Activated T-helper 17 cell treated with anti-CD3 and anti-CD28 coated beads, Interleukin-2, amount 50 U/mL, for 72 hours (primary cell): ENCODE measurements around the gene ZCCHC24. TPM values are rescaled to one million over a fixed set of nuclear protein-coding genes. Genes with fewer than 3 reads are reported as not detected.
A peak's percentile ranks its signal among the peaks of the same experiment; 100 is the strongest.

Experiments used
- ATAC-seq: fragments of 150-1000 bp; cut with Tn5 transposase; replicated peaks from 2 replicates; pipeline ENCODE4 v1.10.0; 2021; ENCODE audit warnings: mild to moderate bottlenecking, moderate library complexity
- H3K27ac Mint-ChIP-seq: one replicate; pipeline ENCODE4 v1.8.0; 2022; ENCODE audit warnings: mixed read lengths
- H3K27me3 Mint-ChIP-seq: one replicate; pipeline ENCODE4 v1.8.0; 2022; ENCODE audit warnings: mixed read lengths
- H3K36me3 Mint-ChIP-seq: one replicate; pipeline ENCODE4 v1.8.0; 2022; ENCODE audit warnings: low read depth, mild to moderate bottlenecking, mixed read lengths
- H3K4me1 Mint-ChIP-seq: one replicate; pipeline ENCODE4 v1.8.0; 2022; ENCODE audit warnings: mixed read lengths
- H3K4me3 Mint-ChIP-seq: one replicate; pipeline ENCODE4 v1.8.0; 2022; ENCODE audit warnings: mild to moderate bottlenecking, mixed read lengths
- H3K9me3 Mint-ChIP-seq: one replicate; pipeline ENCODE4 v1.8.0; 2022; ENCODE audit warnings: mixed read lengths
- total RNA-seq, 2 donors: library from RNA; stranded (reverse); gene quantifications; one replicate each; pipeline ENCODE4 v1.2.3, GENCODE V29; 2022

Gene ZCCHC24
- 1 to 10 TPM; 1.3 to 2.6 TPM for total RNA-seq

GRCh38 chr10:79445161-79445976 lies at the start of gene ZCCHC24:
Gene ZCCHC24, minus strand, starts transcription at chr10:79445624. Its CDS starts 184 bp downstream, at chr10:79445440.
- Mint-ChIP-seq H3K27me3 (no peaks in the 10 kb centered on the region), H3K36me3 (no peaks in the 10 kb centered on the region), H3K9me3 (no peaks in the 10 kb centered on the region), H3K27ac (no peak within 1 kb of the TSS), H3K4me3 (peak within 1 kb of the TSS; percentile 84), H3K4me1 (peaks cover 19% of the 10 kb centered on the region)
- ATAC-seq, result peak; percentile 97

DNA sequence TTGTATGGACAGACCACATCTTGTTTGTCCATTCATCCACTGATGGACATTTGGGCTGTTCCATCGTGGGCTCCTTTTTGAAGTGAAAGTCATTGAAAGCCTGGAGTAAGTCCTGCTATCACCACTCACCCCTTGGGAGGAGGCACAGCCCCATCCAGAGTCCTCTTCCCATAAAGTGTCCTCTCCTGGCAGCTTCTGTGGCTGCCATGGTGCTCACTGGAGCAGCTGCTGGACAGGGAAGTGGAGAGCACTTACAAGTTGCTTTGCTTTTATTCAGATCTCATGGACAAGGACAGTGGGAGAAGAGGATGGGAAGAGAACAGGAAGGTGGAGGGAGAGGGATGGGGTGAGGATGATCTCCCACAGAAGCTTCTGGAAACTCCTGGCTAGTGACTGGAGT lies 48.4 kb upstream of the ZCCHC24 start:
- peaks cover 21% of the 10 kb centered on the region for H3K27me3 Mint-ChIP-seq
- no peaks in the 10 kb centered on the region for H3K36me3 Mint-ChIP-seq
- ATAC-seq, result no peak
- H3K9me3 Mint-ChIP-seq, result no peaks in the 10 kb centered on the region
- no peak overlapping the region for H3K27ac Mint-ChIP-seq
- H3K4me1 Mint-ChIP-seq, result no peaks in the 10 kb centered on the region
- no peak overlapping the region for H3K4me3 Mint-ChIP-seq

- Mint-ChIP-seq H3K36me3 (no peaks in the 10 kb centered on the region), H3K4me3 (no peak overlapping the region), H3K27me3 (peaks cover 14% of the 10 kb centered on the region), H3K4me1 (no peaks in the 10 kb centered on the region), H3K27ac (no peak overlapping the region), H3K9me3 (no peaks in the 10 kb centered on the region)
- ATAC-seq, result no peak
Measured at GRCh38 chr10:79492839-79493238, 47.4 kb upstream of the ZCCHC24 start.

DNA sequence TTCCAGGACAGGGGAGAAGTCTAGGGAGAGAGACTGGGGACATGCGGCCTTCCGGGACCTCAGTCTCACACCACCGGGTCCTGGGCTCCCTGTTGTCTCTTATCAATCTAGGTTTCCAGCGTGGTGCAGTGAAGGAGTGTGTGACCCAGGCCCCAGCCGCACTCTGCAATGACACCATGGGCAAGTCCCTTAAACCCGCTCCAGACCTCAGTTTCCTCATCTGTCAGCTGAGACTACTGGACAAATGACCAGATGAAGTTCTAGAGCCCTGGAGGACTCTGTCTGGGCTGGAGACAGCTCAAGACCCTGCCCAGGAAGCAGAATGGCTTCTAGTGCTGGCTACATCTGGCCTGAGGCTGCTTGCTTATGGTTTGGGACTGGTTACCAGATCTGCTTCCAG lies 46.8 kb upstream of the ZCCHC24 start:
- Mint-ChIP-seq H3K4me3 (no peak overlapping the region), H3K36me3 (no peaks in the 10 kb centered on the region), H3K9me3 (no peaks in the 10 kb centered on the region), H3K27ac (no peak overlapping the region), H3K4me1 (no peaks in the 10 kb centered on the region), H3K27me3 (peaks cover 9% of the 10 kb centered on the region)
- ATAC-seq, result no peak

GRCh38 chr10:79491143-79491835 lies 45.9 kb upstream of the ZCCHC24 start:
- peak overlapping the region; percentile 50 for H3K27ac Mint-ChIP-seq
- peaks cover 8% of the 10 kb centered on the region for H3K27me3 Mint-ChIP-seq
- ATAC-seq, result no peak
- H3K36me3 Mint-ChIP-seq, result no peaks in the 10 kb centered on the region
- H3K9me3 Mint-ChIP-seq, result no peaks in the 10 kb centered on the region
- no peak overlapping the region for H3K4me3 Mint-ChIP-seq
- H3K4me1 Mint-ChIP-seq, result no peaks in the 10 kb centered on the region

GRCh38 chr10:79490400-79491142 lies 45.1 kb upstream of the ZCCHC24 start:
- H3K4me3 Mint-ChIP-seq, result no peak overlapping the region
- no peaks in the 10 kb centered on the region for H3K9me3 Mint-ChIP-seq
- H3K4me1 Mint-ChIP-seq, result no peaks in the 10 kb centered on the region
- no peak for ATAC-seq
- H3K36me3 Mint-ChIP-seq, result no peaks in the 10 kb centered on the region
- peaks cover 5% of the 10 kb centered on the region for H3K27me3 Mint-ChIP-seq
- peak overlapping the region; percentile 50 for H3K27ac Mint-ChIP-seq

- H3K36me3 Mint-ChIP-seq, result no peaks in the 10 kb centered on the region
- H3K27me3 Mint-ChIP-seq, result no peaks in the 10 kb centered on the region
- no peak overlapping the region for H3K4me3 Mint-ChIP-seq
- no peak overlapping the region for H3K27ac Mint-ChIP-seq
- no peaks in the 10 kb centered on the region for H3K9me3 Mint-ChIP-seq
- no peak for ATAC-seq
- no peaks in the 10 kb centered on the region for H3K4me1 Mint-ChIP-seq
Measured at GRCh38 chr10:79488870-79489269, 43.4 kb upstream of the ZCCHC24 start.

DNA sequence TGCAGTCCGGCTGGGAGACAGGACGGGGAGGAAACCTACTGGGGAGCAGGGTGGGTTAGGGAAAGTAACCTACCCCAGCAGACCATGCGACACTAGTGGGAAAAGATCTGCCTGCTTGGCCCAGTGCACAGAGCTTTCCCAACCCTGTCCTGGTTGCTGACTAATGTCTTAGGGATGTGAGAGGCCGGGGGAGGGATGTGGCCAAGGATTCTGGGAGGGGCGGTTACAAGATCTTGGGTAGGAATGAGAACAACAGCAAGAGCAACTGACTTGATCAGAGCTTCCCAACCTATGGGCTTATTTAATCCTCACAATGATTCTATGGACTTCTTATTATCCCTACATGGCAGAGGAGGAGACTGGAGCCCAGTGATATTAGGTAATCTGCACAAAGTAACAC lies 42.9 kb upstream of the ZCCHC24 start:
- Mint-ChIP-seq H3K4me3 (no peak overlapping the region), H3K9me3 (no peaks in the 10 kb centered on the region), H3K36me3 (no peaks in the 10 kb centered on the region), H3K27ac (no peak overlapping the region), H3K4me1 (no peaks in the 10 kb centered on the region), H3K27me3 (no peaks in the 10 kb centered on the region)
- no peak for ATAC-seq

DNA sequence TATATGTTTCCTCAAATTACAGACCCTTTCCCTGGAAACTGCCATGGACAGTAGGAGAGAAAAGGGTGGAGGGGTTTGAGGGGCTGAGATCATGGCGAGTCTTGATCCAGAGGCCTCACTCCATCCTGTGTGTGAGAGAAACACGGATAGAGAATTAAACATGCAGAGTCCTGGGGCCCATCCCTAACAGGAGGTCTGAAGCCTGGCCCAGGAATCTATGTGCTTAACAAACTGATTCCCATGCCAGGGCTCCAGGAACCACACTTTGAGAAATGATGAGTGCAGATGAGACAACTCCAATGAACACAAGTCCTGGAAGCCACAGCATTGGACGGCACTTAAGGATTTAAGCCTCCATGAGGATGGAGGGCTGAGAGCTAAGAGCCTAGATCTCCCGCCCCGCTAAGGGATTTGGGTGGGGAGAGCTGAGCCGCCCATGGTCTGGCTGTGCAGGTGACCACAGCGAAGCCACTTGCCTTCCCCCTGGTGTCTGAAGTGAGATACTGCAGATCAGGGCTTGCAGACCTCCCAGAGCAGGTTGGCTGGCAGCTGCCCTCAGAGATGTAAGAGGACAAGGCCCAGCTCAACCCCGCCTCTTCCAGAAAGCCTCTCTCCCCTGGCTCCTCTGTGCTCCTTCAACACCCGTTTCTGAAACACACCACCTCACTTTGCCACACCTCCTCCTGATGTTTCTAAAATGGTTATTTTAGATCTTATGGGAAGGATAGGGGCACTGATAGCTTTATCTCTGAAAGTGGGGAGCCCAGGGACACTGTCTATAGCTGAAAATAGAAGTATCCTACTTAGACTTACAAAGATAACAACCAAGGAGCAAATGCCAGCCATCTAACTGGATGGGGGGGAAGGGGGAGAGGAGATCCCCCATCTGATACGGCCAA lies 42.1 kb upstream of the ZCCHC24 start:
- ATAC-seq, result peak; percentile 70
- H3K9me3 Mint-ChIP-seq, result no peaks in the 10 kb centered on the region
- H3K36me3 Mint-ChIP-seq, result no peaks in the 10 kb centered on the region
- no peaks in the 10 kb centered on the region for H3K4me1 Mint-ChIP-seq
- no peak overlapping the region for H3K4me3 Mint-ChIP-seq
- H3K27ac Mint-ChIP-seq, result no peak overlapping the region
- no peaks in the 10 kb centered on the region for H3K27me3 Mint-ChIP-seq

GRCh38 chr10:79484476-79484875 lies 39.1 kb upstream of the ZCCHC24 start:
- Mint-ChIP-seq H3K4me3 (no peak overlapping the region), H3K9me3 (no peaks in the 10 kb centered on the region), H3K4me1 (no peaks in the 10 kb centered on the region), H3K27me3 (no peaks in the 10 kb centered on the region), H3K36me3 (no peaks in the 10 kb centered on the region), H3K27ac (no peak overlapping the region)
- no peak for ATAC-seq

DNA sequence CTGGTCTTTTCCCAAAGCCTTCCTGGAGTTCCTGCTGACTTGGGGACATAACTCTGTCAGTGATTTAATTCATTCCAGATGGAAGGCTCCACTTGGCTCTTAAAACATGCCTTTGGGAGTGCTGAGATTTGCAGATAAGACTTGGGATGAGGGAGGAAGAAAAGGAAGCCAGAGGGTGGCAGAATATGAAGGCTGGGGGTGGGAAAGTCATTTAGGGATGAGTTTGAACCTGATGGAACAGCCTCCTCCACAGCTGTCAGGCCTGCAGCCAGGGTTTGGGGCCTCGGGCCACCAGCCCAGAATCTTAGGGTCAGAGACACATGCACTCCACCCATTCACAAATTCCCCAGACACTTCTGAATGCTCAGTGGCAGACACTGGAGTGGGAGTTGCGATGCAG lies 38.5 kb upstream of the ZCCHC24 start:
- ATAC-seq, result no peak
- Mint-ChIP-seq H3K9me3 (no peaks in the 10 kb centered on the region), H3K4me1 (no peaks in the 10 kb centered on the region), H3K27ac (no peak overlapping the region), H3K36me3 (no peaks in the 10 kb centered on the region), H3K27me3 (peaks cover 4% of the 10 kb centered on the region), H3K4me3 (no peak overlapping the region)

GRCh38 chr10:79483299-79483698 lies 37.9 kb upstream of the ZCCHC24 start:
- no peak overlapping the region for H3K27ac Mint-ChIP-seq
- ATAC-seq, result no peak
- no peak overlapping the region for H3K4me3 Mint-ChIP-seq
- H3K4me1 Mint-ChIP-seq, result no peaks in the 10 kb centered on the region
- H3K36me3 Mint-ChIP-seq, result no peaks in the 10 kb centered on the region
- H3K9me3 Mint-ChIP-seq, result no peaks in the 10 kb centered on the region
- H3K27me3 Mint-ChIP-seq, result peaks cover 4% of the 10 kb centered on the region

DNA sequence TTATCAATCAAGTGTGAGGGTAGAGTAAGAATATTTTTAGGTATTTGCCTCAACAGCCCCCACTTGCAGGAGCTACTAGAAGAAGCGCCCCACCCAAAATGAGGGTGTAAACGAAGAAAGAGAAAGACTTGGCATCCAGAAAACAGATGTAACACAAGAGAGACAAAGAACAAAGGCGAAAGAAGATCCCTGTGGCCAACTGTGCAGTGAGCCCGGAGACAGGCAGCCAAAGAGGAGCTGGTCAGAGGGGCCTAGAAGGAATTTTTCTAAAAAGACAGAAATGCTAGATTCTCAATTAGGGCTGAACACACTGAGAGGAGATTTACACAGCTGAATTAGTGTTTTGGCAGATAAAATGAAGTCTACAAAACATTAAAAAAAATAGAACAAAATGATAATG lies 37.3 kb upstream of the ZCCHC24 start:
- H3K4me3 Mint-ChIP-seq, result no peak overlapping the region
- H3K36me3 Mint-ChIP-seq, result no peaks in the 10 kb centered on the region
- no peaks in the 10 kb centered on the region for H3K4me1 Mint-ChIP-seq
- no peak overlapping the region for H3K27ac Mint-ChIP-seq
- H3K9me3 Mint-ChIP-seq, result no peaks in the 10 kb centered on the region
- ATAC-seq, result no peak
- peaks cover 4% of the 10 kb centered on the region for H3K27me3 Mint-ChIP-seq

GRCh38 chr10:79482304-79482703 lies 36.9 kb upstream of the ZCCHC24 start:
- no peaks in the 10 kb centered on the region for H3K4me1 Mint-ChIP-seq
- H3K36me3 Mint-ChIP-seq, result no peaks in the 10 kb centered on the region
- no peak for ATAC-seq
- H3K27me3 Mint-ChIP-seq, result peaks cover 9% of the 10 kb centered on the region
- no peak overlapping the region for H3K4me3 Mint-ChIP-seq
- no peak overlapping the region for H3K27ac Mint-ChIP-seq
- no peaks in the 10 kb centered on the region for H3K9me3 Mint-ChIP-seq
